Neuronal stem cell (in vitro differentiated cells): Measurements from ENCODE around the gene TMEM116.
"Not testable (repeated sequence)": the region's sequence is repeated elsewhere in the genome, so short reads cannot be mapped to it uniquely, and the experiment has no call there.

Experiments used
- DNase-seq: peaks from one replicate; pipeline ENCODE4 v3.0.0-alpha.2; 2013; ENCODE audit warnings: low spot score
- H2AFZ ChIP-seq: one replicate; pipeline ENCODE4 v1.6.1; 2013; ENCODE audit warnings: mild to moderate bottlenecking, low read length, inconsistent platforms
- H2AK5ac ChIP-seq: 2 replicates; pipeline ENCODE4 v1.6.1; 2013; ENCODE audit warnings: low read depth, mild to moderate bottlenecking, inconsistent platforms, low read length, moderate library complexity, mixed read lengths
- H2BK120ac ChIP-seq: 2 replicates; pipeline ENCODE4 v1.6.1; 2013; ENCODE audit warnings: low read depth, mild to moderate bottlenecking, inconsistent platforms, low read length, moderate library complexity, mixed read lengths
- H2BK12ac ChIP-seq: one replicate; pipeline ENCODE4 v1.6.1; 2013; ENCODE audit warnings: low read length, inconsistent platforms
- H2BK15ac ChIP-seq: 2 replicates; pipeline ENCODE4 v1.6.1; 2013; ENCODE audit warnings: mild to moderate bottlenecking, low read length, inconsistent platforms, mixed read lengths
- H2BK5ac ChIP-seq: one replicate; pipeline ENCODE4 v1.6.1; 2013; ENCODE audit warnings: inconsistent platforms, mild to moderate bottlenecking, low read length, moderate library complexity
- H3K14ac ChIP-seq: one replicate; pipeline ENCODE4 v1.6.1; 2013; ENCODE audit warnings: low read length, inconsistent platforms
- H3K18ac ChIP-seq: 2 replicates; pipeline ENCODE4 v1.6.1; 2013; ENCODE audit warnings: low read length, inconsistent platforms
- H3K23ac ChIP-seq: 2 replicates; pipeline ENCODE4 v1.6.1; 2013; ENCODE audit warnings: low read depth, mild to moderate bottlenecking, mixed read lengths, low read length, inconsistent platforms; ENCODE audit not compliant: poor library complexity
- H3K27ac ChIP-seq: replicated peaks from 3 replicates; pipeline ENCODE4 v1.5.1; 2013; ENCODE audit warnings: low read length, inconsistent platforms
- H3K27me3 ChIP-seq, 3 experiments: 2 replicates each; pipeline ENCODE4 v1.6.1; 2013; ENCODE audit warnings: low read length in 3 of 3, mild to moderate bottlenecking in 2 of 3, inconsistent platforms in 1 of 3, low read depth in 1 of 3, mixed read lengths in 1 of 3, moderate library complexity in 1 of 3; ENCODE audit not compliant: control insufficient read depth in 3 of 3, insufficient read depth in 3 of 3
- H3K36me3 ChIP-seq, 2 donors: replicated peaks in 1 of 2; 2 replicates each; pipeline ENCODE4 v1.6.1; 2013; ENCODE audit warnings: low read length in 2 of 2; ENCODE audit not compliant: control insufficient read depth in 2 of 2, insufficient read depth in 2 of 2
- H3K4ac ChIP-seq: 2 replicates; pipeline ENCODE4 v1.6.1; 2013; ENCODE audit warnings: inconsistent platforms, mild to moderate bottlenecking, low read length, moderate library complexity
- H3K4me1 ChIP-seq, 2 donors: 1 replicate in 1 of 2; 2 replicates in 1 of 2; pipeline ENCODE4 v1.6.1; 2013; ENCODE audit warnings: low read length in 2 of 2, low read depth in 1 of 2; ENCODE audit not compliant: control insufficient read depth in 2 of 2, insufficient read depth in 1 of 2
- H3K4me2 ChIP-seq: one replicate; pipeline ENCODE4 v1.6.1; 2013; ENCODE audit warnings: mild to moderate bottlenecking, low read length, inconsistent platforms; ENCODE audit not compliant: insufficient read depth, poor library complexity, severe bottlenecking
- H3K4me3 ChIP-seq, 2 donors: 2 replicates each; pipeline ENCODE4 v1.5.1; 2013; ENCODE audit warnings: low read length in 2 of 2, mild to moderate bottlenecking in 2 of 2, inconsistent platforms in 1 of 2, moderate library complexity in 1 of 2
- H3K79me1 ChIP-seq: one replicate; pipeline ENCODE4 v1.6.1; 2013; ENCODE audit warnings: low read depth, mild to moderate bottlenecking, inconsistent platforms, low read length, moderate library complexity
- H3K9ac ChIP-seq: one replicate; pipeline ENCODE4 v1.6.1; 2013; ENCODE audit warnings: mild to moderate bottlenecking, low read depth, low read length, inconsistent platforms; ENCODE audit not compliant: poor library complexity
- H3K9me3 ChIP-seq, 2 donors: replicated peaks in 1 of 2; 2 replicates each; pipeline versions ENCODE3 to v1.6.1; 2013; ENCODE audit warnings: low read length in 2 of 2, mild to moderate bottlenecking in 2 of 2, inconsistent platforms in 1 of 2, low read depth in 1 of 2, mixed read lengths in 1 of 2, moderate library complexity in 1 of 2; ENCODE audit not compliant: control insufficient read depth in 2 of 2, insufficient read depth in 1 of 2
- H4K8ac ChIP-seq: one replicate; pipeline ENCODE4 v1.6.1; 2013; ENCODE audit warnings: low read depth, mild to moderate bottlenecking, inconsistent platforms, low read length, moderate library complexity
- H4K91ac ChIP-seq: one replicate; pipeline ENCODE4 v1.6.1; 2013; ENCODE audit warnings: low read length, low read depth, mild to moderate bottlenecking, inconsistent platforms; ENCODE audit not compliant: poor library complexity
- WGBS, 2 donors: extraction: QIAGEN DNeasy Blood & Tissue Kit; methylation state at CpG; one replicate each; pipeline ENCODE4 v1.1.7; 2013; ENCODE audit warnings: missing lambda C conversion rate in 2 of 2, mixed read lengths in 1 of 2; ENCODE audit not compliant: insufficient read length in 2 of 2, insufficient replicate concordance in 1 of 2; ENCODE audit errors: extremely low coverage in 2 of 2; 5-methylcytosine and 5-hydroxymethylcytosine counted together

TMEM116 gene

GRCh38 chr12:112013601-112014402 lies 837 bp upstream of the TMEM116 start:
- H2AFZ ChIP-seq = peak overlapping the region; percentile 98
- peak overlapping the region; percentile 90 for H3K23ac ChIP-seq
- H2AK5ac ChIP-seq = no peak overlapping the region
- H3K14ac ChIP-seq = peak overlapping the region; percentile 66
- peak overlapping the region; percentile 97 for H3K9ac ChIP-seq
- peak overlapping the region; percentile 29 for H4K8ac ChIP-seq
- no peak overlapping the region for H2BK5ac ChIP-seq
- H2BK15ac ChIP-seq = no peak overlapping the region
- H3K27ac ChIP-seq = peak overlapping the region; percentile 78
- H3K18ac ChIP-seq = peak overlapping the region; percentile 94
- H2BK12ac ChIP-seq = no peak overlapping the region
- H3K79me1 ChIP-seq = peaks cover 7% of the 10 kb centered on the region
- peak; percentile 56 for DNase-seq
- H3K4ac ChIP-seq = no peak overlapping the region
- H3K36me3 ChIP-seq = peaks cover 0 to 57% of the 10 kb centered on the region in 2 donors
- H2BK120ac ChIP-seq = no peak overlapping the region
- H3K27me3 ChIP-seq = no peaks in the 10 kb centered on the region
- WGBS, 2 donors = no CpG with 5 or more reads among the region's 54 CpGs
- peaks cover 7 to 9% of the 10 kb centered on the region in 2 donors for H3K4me1 ChIP-seq
- peak overlapping the region; percentile 60 to 96 for H3K4me3 ChIP-seq
- no peak overlapping the region for H4K91ac ChIP-seq
- peaks cover 0 to 25% of the 10 kb centered on the region in 2 donors for H3K9me3 ChIP-seq
- H3K4me2 ChIP-seq = peak overlapping the region; percentile 81

- Histone ChIP-seq H3K79me1 (peaks cover 7% of the 10 kb centered on the region), H3K23ac (no peak overlapping the region), H3K27me3 (no peaks in the 10 kb centered on the region), H2BK5ac (no peak overlapping the region), H3K27ac (no peak overlapping the region), H3K18ac (no peak overlapping the region), H3K4me1 (peaks cover 7 to 9% of the 10 kb centered on the region in 2 donors), H4K8ac (no peak overlapping the region), H3K9ac (no peak overlapping the region), H2BK12ac (no peak overlapping the region), H2BK120ac (no peak overlapping the region), H3K4ac (no peak overlapping the region), H3K4me2 (peak overlapping the region; percentile 20), H3K14ac (no peak overlapping the region), H3K4me3 (peak overlapping the region in 1 of 2 donors; percentile 60), H4K91ac (no peak overlapping the region), H3K36me3 (peaks cover 0 to 37% of the 10 kb centered on the region in 2 donors), H2AK5ac (no peak overlapping the region), H2AFZ (no peak overlapping the region), H3K9me3 (peaks cover 0 to 25% of the 10 kb centered on the region in 2 donors), H2BK15ac (no peak overlapping the region)
- WGBS, 2 donors = no CpG with 5 or more reads among the region's 8 CpGs
- no peak for DNase-seq
Measured at GRCh38 chr12:112011685-112012084, 1.3 kb downstream of the TMEM116 start.

GRCh38 chr12:112010415-112011344 lies 2.3 kb downstream of the TMEM116 start:
- no peak overlapping the region for H3K4me2 ChIP-seq
- no peak for DNase-seq
- H3K36me3 ChIP-seq = peaks cover 2 to 28% of the 10 kb centered on the region in 2 donors
- H3K9me3 ChIP-seq = peaks cover 0 to 19% of the 10 kb centered on the region in 2 donors
- H2BK5ac ChIP-seq = no peak overlapping the region
- H4K8ac ChIP-seq = no peak overlapping the region
- H3K23ac ChIP-seq = no peak overlapping the region
- H3K4ac ChIP-seq = no peak overlapping the region
- no peak overlapping the region for H2BK15ac ChIP-seq
- H3K79me1 ChIP-seq = peaks cover 7% of the 10 kb centered on the region
- no peak overlapping the region for H2AFZ ChIP-seq
- no peak overlapping the region for H2BK12ac ChIP-seq
- H2AK5ac ChIP-seq = no peak overlapping the region
- no peak overlapping the region for H2BK120ac ChIP-seq
- H3K14ac ChIP-seq = no peak overlapping the region
- H3K27ac ChIP-seq = no peak overlapping the region
- H4K91ac ChIP-seq = no peak overlapping the region
- no peak overlapping the region for H3K18ac ChIP-seq
- no CpG with 5 or more reads among the region's 8 CpGs for WGBS, 2 donors
- peak overlapping the region in 1 of 2 donors; percentile 23 for H3K4me3 ChIP-seq
- H3K27me3 ChIP-seq = no peaks in the 10 kb centered on the region
- H3K4me1 ChIP-seq = peaks cover 7 to 9% of the 10 kb centered on the region in 2 donors
- H3K9ac ChIP-seq = no peak overlapping the region

GRCh38 chr12:112009596-112009995 lies 3.4 kb downstream of the TMEM116 start:
- not testable (repeated sequence) for H3K14ac ChIP-seq, H3K18ac ChIP-seq, H2BK120ac ChIP-seq, H4K8ac ChIP-seq, H3K79me1 ChIP-seq, H2AFZ ChIP-seq, H3K27me3 ChIP-seq, H3K9ac ChIP-seq, H2BK12ac ChIP-seq, H3K4ac ChIP-seq, H2BK15ac ChIP-seq, H2BK5ac ChIP-seq, H3K23ac ChIP-seq, H3K4me1 ChIP-seq, H3K4me3 ChIP-seq, H4K91ac ChIP-seq, H3K4me2 ChIP-seq, H2AK5ac ChIP-seq, DNase-seq, H3K27ac ChIP-seq
- H3K36me3 ChIP-seq = peaks cover 2 to 30% of the 10 kb centered on the region in 2 donors
- H3K9me3 ChIP-seq = peaks cover 0 to 17% of the 10 kb centered on the region in 2 donors
- WGBS, 2 donors = no CpG with 5 or more reads among the region's 3 CpGs
